Measurements from ENCODE around the gene MIF4GD. TPM values are rescaled to one million over a fixed set of nuclear protein-coding genes. Genes with fewer than 3 reads are reported as not detected.
"Not testable (repeated sequence)": the region's sequence is repeated elsewhere in the genome, so short reads cannot be mapped to it uniquely, and the experiment has no call there.

MIF4GD gene
- total RNA-seq, 2 donors from 2014 or later, result 14.1 to 31.4 TPM

DNA sequence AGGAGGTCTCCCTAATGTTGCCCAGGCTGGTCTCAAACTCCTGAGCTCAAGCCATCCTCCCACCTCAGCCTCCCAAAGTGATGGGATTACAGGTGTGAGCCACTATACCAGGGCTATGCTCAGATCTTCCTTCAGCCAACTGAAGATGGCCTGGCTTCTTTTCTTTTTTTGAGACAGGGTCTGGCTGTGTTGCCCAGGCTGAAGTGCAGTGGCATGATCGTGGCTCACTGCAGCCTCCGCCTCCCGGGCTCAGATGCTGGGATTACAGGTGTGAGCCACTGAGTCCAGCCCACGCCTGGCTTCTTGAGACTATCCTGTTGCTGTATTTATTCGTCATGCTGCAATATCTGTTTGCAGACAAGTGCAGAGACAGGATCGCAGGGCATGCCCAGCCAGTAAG is 14.1 kb upstream of the MIF4GD start:
- no peak for DNase-seq (ENCODE audit: low spot score)
- Histone ChIP-seq H3K27ac (no peak overlapping the region), H3K9me3 (no peaks in the 10 kb centered on the region), H3K27me3 (replicated peaks; ENCODE audit: insufficient read depth) (no peaks in the 10 kb centered on the region), H3K36me3 (no peaks in the 10 kb centered on the region), H3K4me3 (no peak overlapping the region), H3K4me1 (replicated peaks) (no peaks in the 10 kb centered on the region)
- 96% methylated on average over 6 of the region's 6 CpGs for WGBS
- intact Hi-C loops (cut with DNase I), result no loop called here
- no peak for TF ChIP-seq POLR2A (IDR thresholded peaks at IDR 0.05)

DNA sequence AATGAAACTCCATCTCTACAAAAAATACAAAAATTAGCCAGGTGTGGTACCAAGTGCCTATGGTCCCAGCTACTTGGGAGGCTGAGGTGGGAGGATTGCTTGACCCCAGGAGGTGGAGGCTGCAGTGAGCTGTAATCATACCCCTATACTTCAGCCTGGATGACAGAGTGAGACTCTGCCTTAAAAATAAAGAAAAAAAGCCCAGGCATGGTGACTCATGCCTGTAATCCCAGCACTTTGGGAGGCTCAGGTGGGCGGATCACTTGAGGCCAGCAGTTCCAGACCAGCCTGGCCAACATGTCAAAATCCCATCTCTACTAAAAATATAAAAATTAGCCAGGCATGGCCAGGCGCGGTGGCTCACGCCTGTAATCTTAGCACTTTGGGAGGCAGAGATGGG is 9.2 kb upstream of the MIF4GD start:
- intact Hi-C loops (cut with DNase I); H3K36me3 ChIP-seq: not testable (repeated sequence)
- WGBS, result 96% methylated on average over 4 of the region's 4 CpGs

DNA sequence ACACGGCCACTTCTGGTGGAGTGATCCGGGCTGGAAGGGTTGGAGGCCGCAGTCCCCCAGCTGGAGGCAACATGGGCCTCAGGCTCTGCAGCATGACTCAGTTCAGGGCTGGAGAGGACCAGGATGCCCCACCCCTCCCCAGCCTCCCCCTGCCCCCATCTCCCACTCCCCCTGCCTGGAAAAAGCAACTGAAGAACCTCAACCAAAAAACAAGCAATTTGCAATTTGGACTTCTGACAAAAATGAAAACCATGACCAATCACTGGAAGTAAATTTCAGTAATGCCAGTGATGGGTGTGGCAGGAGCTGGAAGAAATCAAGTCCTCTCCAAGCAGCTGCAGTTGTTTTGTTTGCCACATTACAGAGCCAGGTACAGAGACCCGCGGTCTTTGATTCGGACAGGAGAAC is 6.6 kb upstream of the MIF4GD start:
- H3K27ac ChIP-seq, result no peak overlapping the region

More for the DNA sequence above, 9.2 kb upstream of the MIF4GD start:
- not testable (repeated sequence) for H3K4me3 ChIP-seq; H3K4me1 ChIP-seq (replicated peaks); H3K27me3 ChIP-seq (replicated peaks; ENCODE audit: insufficient read depth); H3K27ac ChIP-seq; H3K9me3 ChIP-seq; DNase-seq (ENCODE audit: low spot score)

DNA sequence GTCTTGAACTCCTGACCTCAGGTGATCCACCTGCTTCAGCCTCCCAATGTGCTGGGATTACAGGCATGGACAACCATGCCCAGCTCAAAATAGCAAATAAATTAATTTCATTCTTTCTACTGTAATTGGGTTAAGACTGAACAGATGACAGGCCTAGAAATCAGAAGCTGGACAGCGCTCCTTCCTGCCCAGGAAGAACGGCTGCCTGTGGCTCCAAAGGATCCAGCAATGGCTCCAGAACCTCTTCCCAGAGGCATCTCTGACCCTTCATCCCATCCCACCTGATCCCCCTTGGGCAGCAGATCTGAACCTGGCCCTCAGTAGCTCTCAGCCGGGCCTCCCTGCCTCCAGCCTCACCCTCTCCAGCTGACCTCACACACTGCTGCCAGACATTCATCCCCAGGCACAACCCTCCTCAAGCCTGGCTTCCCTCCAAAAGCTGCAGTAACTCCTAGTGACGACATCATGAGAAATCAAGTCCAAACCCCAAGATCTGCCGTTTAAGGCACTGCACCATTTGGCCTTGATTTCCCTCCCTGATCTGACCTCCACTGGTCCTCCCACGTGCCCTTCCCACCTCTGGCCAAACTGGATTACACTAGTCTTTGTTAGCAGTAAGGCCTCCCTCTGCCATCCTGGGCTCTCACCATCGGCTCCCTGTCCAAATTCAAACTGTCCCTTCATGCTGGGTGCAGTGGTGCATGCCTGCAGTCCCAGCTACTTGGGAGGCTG is 3.1 kb upstream of the MIF4GD start:
- H3K4me3 ChIP-seq, result no peak overlapping the region
- no peak for DNase-seq (ENCODE audit: low spot score)
- TF ChIP-seq POLR2AphosphoS5 (IDR thresholded peaks at IDR 0.05), result no peak
- TF ChIP-seq, protein P1, sequence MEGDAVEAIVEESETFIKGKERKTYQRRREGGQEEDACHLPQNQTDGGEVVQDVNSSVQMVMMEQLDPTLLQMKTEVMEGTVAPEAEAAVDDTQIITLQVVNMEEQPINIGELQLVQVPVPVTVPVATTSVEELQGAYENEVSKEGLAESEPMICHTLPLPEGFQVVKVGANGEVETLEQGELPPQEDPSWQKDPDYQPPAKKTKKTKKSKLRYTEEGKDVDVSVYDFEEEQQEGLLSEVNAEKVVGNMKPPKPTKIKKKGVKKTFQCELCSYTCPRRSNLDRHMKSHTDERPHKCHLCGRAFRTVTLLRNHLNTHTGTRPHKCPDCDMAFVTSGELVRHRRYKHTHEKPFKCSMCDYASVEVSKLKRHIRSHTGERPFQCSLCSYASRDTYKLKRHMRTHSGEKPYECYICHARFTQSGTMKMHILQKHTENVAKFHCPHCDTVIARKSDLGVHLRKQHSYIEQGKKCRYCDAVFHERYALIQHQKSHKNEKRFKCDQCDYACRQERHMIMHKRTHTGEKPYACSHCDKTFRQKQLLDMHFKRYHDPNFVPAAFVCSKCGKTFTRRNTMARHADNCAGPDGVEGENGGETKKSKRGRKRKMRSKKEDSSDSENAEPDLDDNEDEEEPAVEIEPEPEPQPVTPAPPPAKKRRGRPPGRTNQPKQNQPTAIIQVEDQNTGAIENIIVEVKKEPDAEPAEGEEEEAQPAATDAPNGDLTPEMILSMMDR (IDR thresholded peaks at IDR 0.05), result no peak
- TF ChIP-seq POLR2A (IDR thresholded peaks at IDR 0.05), result no peak

More for the DNA sequence above, 6.6 kb upstream of the MIF4GD start:
- TF ChIP-seq POLR2AphosphoS5 (IDR thresholded peaks at IDR 0.05) (no peak), POLR2A (IDR thresholded peaks at IDR 0.05) (no peak)
- TF ChIP-seq, protein P1 (IDR thresholded peaks at IDR 0.05), result no peak
- intact Hi-C loops (cut with DNase I), result no loop called here
- no peaks in the 10 kb centered on the region for H3K9me3 ChIP-seq
- H3K4me3 ChIP-seq, result no peak overlapping the region
- H3K4me1 ChIP-seq (replicated peaks), result no peaks in the 10 kb centered on the region
- WGBS, result 87% methylated on average over 6 of the region's 6 CpGs
- no peaks in the 10 kb centered on the region for H3K36me3 ChIP-seq
- no peak for DNase-seq (ENCODE audit: low spot score)
- H3K27me3 ChIP-seq (replicated peaks; ENCODE audit: insufficient read depth), result no peaks in the 10 kb centered on the region

DNA sequence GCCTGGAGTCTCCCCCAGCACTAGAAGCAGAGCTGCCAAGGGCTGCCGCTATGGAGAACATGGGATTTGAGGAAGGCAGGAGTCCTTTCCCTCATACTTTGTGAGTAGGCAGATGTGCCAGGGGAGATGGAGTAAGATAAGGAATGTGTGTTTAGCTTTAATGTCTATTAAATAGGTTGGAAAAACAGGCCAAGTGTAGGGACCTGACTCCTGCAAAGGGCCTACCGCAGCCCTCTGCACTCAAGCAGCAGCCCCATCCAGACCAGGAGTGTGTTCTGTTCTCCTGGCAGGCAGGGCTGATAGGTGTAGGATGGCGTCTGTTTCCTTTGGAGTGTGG is 1.8 kb upstream of the MIF4GD start:
- TF ChIP-seq POLR2A (IDR thresholded peaks at IDR 0.05), result no peak
- TF ChIP-seq, protein P1 (IDR thresholded peaks at IDR 0.05), result no peak
- no peak for TF ChIP-seq POLR2AphosphoS5 (IDR thresholded peaks at IDR 0.05)

More for the DNA sequence above, 3.1 kb upstream of the MIF4GD start:
- H3K9me3 ChIP-seq, result no peaks in the 10 kb centered on the region
- no peaks in the 10 kb centered on the region for H3K36me3 ChIP-seq
- intact Hi-C loops (cut with DNase I), result loop anchor here (5.0 kb wide), 1 partner anchor 138 kb away; no protein-coding TSS in a partner anchor
- 73% methylated on average over 7 of the region's 7 CpGs for WGBS
- no peak overlapping the region for H3K27ac ChIP-seq
- H3K4me1 ChIP-seq (replicated peaks), result peaks cover 5% of the 10 kb centered on the region
- no peaks in the 10 kb centered on the region for H3K27me3 ChIP-seq (replicated peaks; ENCODE audit: insufficient read depth)

More for the DNA sequence above, 1.8 kb upstream of the MIF4GD start:
- H3K9me3 ChIP-seq, result no peaks in the 10 kb centered on the region
- WGBS, result 14% methylated on average over 3 of the region's 3 CpGs
- H3K36me3 ChIP-seq, result no peaks in the 10 kb centered on the region
- no peak overlapping the region for H3K27ac ChIP-seq
- DNase-seq (ENCODE audit: low spot score), result no peak
- intact Hi-C loops (cut with DNase I), result loop anchor here (5.0 kb wide), 1 partner anchor 139 kb away; no protein-coding TSS in a partner anchor
- H3K27me3 ChIP-seq (replicated peaks; ENCODE audit: insufficient read depth), result no peaks in the 10 kb centered on the region
- H3K4me3 ChIP-seq, result no peak overlapping the region
- H3K4me1 ChIP-seq (replicated peaks), result peaks cover 5% of the 10 kb centered on the region

Data from prostate gland (tissue), 2 donors.